Fibroblast of villous mesenchyme (primary cell): Measurements from ENCODE around the gene EFCAB11. TPM values are rescaled to one million over a fixed set of nuclear protein-coding genes. Genes with fewer than 3 reads are reported as not detected.

ENCODE experiments used
- total RNA-seq: library from RNA; depleted of rRNA; stranded (reverse); fragments of >200 nt; gene quantifications from 2 replicates; pipeline ENCODE4 v1.2.3, GENCODE V29; 2012

Gene EFCAB11
- total RNA-seq, 1 donor = 5.2 TPM

Other genes starting within 250 kb of the EFCAB11 start
- 17.4 and 24.2 TPM in 2 replicates for gene TDP1, start 1.2 kb upstream of the EFCAB11 start, total RNA-seq
- not detected in 2 replicates for gene KCNK13, start 107.3 kb upstream of the EFCAB11 start, total RNA-seq